Type B pancreatic cell (in vitro differentiated cells): ENCODE data around the gene ZNF3. TPM values are rescaled to one million over a fixed set of nuclear protein-coding genes. Genes with fewer than 3 reads are reported as not detected.
A peak's percentile ranks its signal among the peaks of the same experiment; 100 is the strongest.

Source experiments
- DNase-seq: peaks from one replicate; pipeline ENCODE4 v3.0.0; 2021; ENCODE audit warnings: mixed read lengths; ENCODE audit not compliant: unreplicated experiment; ENCODE audit errors: extremely low spot score
- H3K27ac Mint-ChIP-seq: 2 replicates; pipeline ENCODE4 v1.8.0; 2021; ENCODE audit warnings: mild to moderate bottlenecking, mixed read lengths
- H3K27me3 Mint-ChIP-seq: 2 replicates; pipeline ENCODE4 v1.8.0; 2021; ENCODE audit warnings: mixed read lengths
- H3K36me3 Mint-ChIP-seq: 2 replicates; pipeline ENCODE4 v1.8.0; 2021; ENCODE audit warnings: mixed read lengths
- H3K4me1 Mint-ChIP-seq: one replicate; pipeline ENCODE4 v1.8.0; 2021; ENCODE audit warnings: mixed read lengths; ENCODE audit not compliant: unreplicated experiment
- H3K4me3 Mint-ChIP-seq: 2 replicates; pipeline ENCODE4 v1.8.0; 2021; ENCODE audit warnings: mild to moderate bottlenecking, mixed read lengths
- H3K9me3 Mint-ChIP-seq: 2 replicates; pipeline ENCODE4 v1.8.0; 2021; ENCODE audit warnings: mixed read lengths
- CTCF ChIP-seq: fragments of 200-600 bp; sonication (generic); conservative IDR thresholded peaks from 2 replicates; pipeline ENCODE4 v1.5.0; 2021; ENCODE audit warnings: antibody characterized with exemption, mild to moderate bottlenecking
- total RNA-seq: library from RNA; stranded (reverse); gene quantifications from 2 replicates; pipeline ENCODE4 v1.2.1, GENCODE V29; 2021; ENCODE audit warnings: low replicate concordance

Gene ZNF3
- total RNA-seq, 1 donor from 2014 or later: 66.6 TPM

- Mint-ChIP-seq H3K27ac (peak overlapping the region; percentile 87), H3K9me3 (no peaks in the 10 kb centered on the region), H3K4me1 (peaks cover 12% of the 10 kb centered on the region), H3K27me3 (no peaks in the 10 kb centered on the region), H3K36me3 (peaks cover 12% of the 10 kb centered on the region), H3K4me3 (peak overlapping the region; percentile 95)
- TF ChIP-seq CTCF: no peak
- no peak for DNase-seq
These were observed 6.6 kb upstream of the ZNF3 start for GRCh38 chr7:100088095-100088620.

GRCh38 chr7:100087055-100087750 lies 5.7 kb upstream of the ZNF3 start:
- peaks cover 18% of the 10 kb centered on the region for H3K4me1 Mint-ChIP-seq
- TF ChIP-seq CTCF: no peak
- peak overlapping the region; percentile 70 for H3K4me3 Mint-ChIP-seq
- no peaks in the 10 kb centered on the region for H3K27me3 Mint-ChIP-seq
- no peak for DNase-seq
- peaks cover 8% of the 10 kb centered on the region for H3K36me3 Mint-ChIP-seq
- no peaks in the 10 kb centered on the region for H3K9me3 Mint-ChIP-seq
- H3K27ac Mint-ChIP-seq: peak overlapping the region; percentile 23

GRCh38 chr7:100085515-100085914 lies 4.0 kb upstream of the ZNF3 start:
- Mint-ChIP-seq H3K4me3 (no peak overlapping the region), H3K9me3 (peaks cover 4% of the 10 kb centered on the region), H3K4me1 (peaks cover 23% of the 10 kb centered on the region), H3K36me3 (peaks cover 9% of the 10 kb centered on the region), H3K27ac (no peak overlapping the region), H3K27me3 (no peaks in the 10 kb centered on the region)
- no peak for TF ChIP-seq CTCF
- no peak for DNase-seq

- Mint-ChIP-seq H3K9me3 (peaks cover 4% of the 10 kb centered on the region), H3K27ac (peak overlapping the region; percentile 90), H3K27me3 (no peaks in the 10 kb centered on the region), H3K4me1 (peaks cover 24% of the 10 kb centered on the region), H3K36me3 (peaks cover 22% of the 10 kb centered on the region), H3K4me3 (peak overlapping the region; percentile 97)
- no peak for DNase-seq
- no peak for TF ChIP-seq CTCF
These were observed 1.5 kb upstream of the ZNF3 start for GRCh38 chr7:100082978-100083377.

- Mint-ChIP-seq H3K27me3 (no peaks in the 10 kb centered on the region), H3K9me3 (peaks cover 9% of the 10 kb centered on the region), H3K4me3 (peak overlapping the region; percentile 97), H3K27ac (peak overlapping the region; percentile 90), H3K36me3 (peaks cover 35% of the 10 kb centered on the region), H3K4me1 (peaks cover 20% of the 10 kb centered on the region)
- no peak for TF ChIP-seq CTCF
- no peak for DNase-seq
These were observed 502 bp downstream of the ZNF3 start for GRCh38 chr7:100080907-100081534.
